ENCODE data around the gene CD109.
"Not testable (repeated sequence)": the region's sequence is repeated elsewhere in the genome, so short reads cannot be mapped to it uniquely, and the experiment has no call there.

Gene CD109

GRCh38 chr6:73695619-73696421, at the start of gene CD109:
TSS of gene CD109 (plus strand) at chr6:73696203. CDS start at chr6:73696216, 13 bp downstream.
- no peak for DNase-seq (ENCODE audit: low spot score)

- no peak for DNase-seq (ENCODE audit: low spot score)
These were observed 47.8 kb upstream of the CD109 start for GRCh38 chr6:73648166-73648565.

- no peak for DNase-seq (ENCODE audit: low spot score)
These were observed 46.2 kb upstream of the CD109 start for GRCh38 chr6:73649783-73650182.

- DNase-seq (ENCODE audit: low spot score), result peak; percentile 72
These were observed 43.1 kb upstream of the CD109 start for GRCh38 chr6:73652637-73653570.

GRCh38 chr6:73653571-73654424, 42.2 kb upstream of the CD109 start, which contains the start of gene SLC17A5:
TSS of gene SLC17A5 (minus strand) at chr6:73653992. CDS start at chr6:73653886, 106 bp downstream.
- DNase-seq (ENCODE audit: low spot score), result peak; percentile 90

GRCh38 chr6:73655341-73655917, 40.6 kb upstream of the CD109 start:
- no peak for DNase-seq (ENCODE audit: low spot score)

- DNase-seq (ENCODE audit: low spot score), result no peak
These were observed 39.4 kb upstream of the CD109 start for GRCh38 chr6:73656531-73657145.

GRCh38 chr6:73657201-73657600, 38.8 kb upstream of the CD109 start:
- no peak for DNase-seq (ENCODE audit: low spot score)

GRCh38 chr6:73664701-73665100, 31.3 kb upstream of the CD109 start:
- DNase-seq (ENCODE audit: low spot score), result no peak

GRCh38 chr6:73665686-73666319, 30.2 kb upstream of the CD109 start:
- DNase-seq (ENCODE audit: low spot score), result no peak

GRCh38 chr6:73666393-73666792, 29.6 kb upstream of the CD109 start:
- DNase-seq (ENCODE audit: low spot score), result no peak

GRCh38 chr6:73667798-73668197, 28.2 kb upstream of the CD109 start:
- DNase-seq (ENCODE audit: low spot score), result no peak

- DNase-seq (ENCODE audit: low spot score), result no peak
These were observed 27.0 kb upstream of the CD109 start for GRCh38 chr6:73669005-73669404.

- no peak for DNase-seq (ENCODE audit: low spot score)
These were observed 23.9 kb upstream of the CD109 start for GRCh38 chr6:73671911-73672685.

- peak; percentile 82 for DNase-seq (ENCODE audit: low spot score)
These were observed 20.4 kb upstream of the CD109 start for GRCh38 chr6:73675466-73676098.

- no peak for DNase-seq (ENCODE audit: low spot score)
These were observed 17.0 kb upstream of the CD109 start for GRCh38 chr6:73679009-73679408.

- DNase-seq (ENCODE audit: low spot score), result not testable (repeated sequence)
These were observed 16.2 kb upstream of the CD109 start for GRCh38 chr6:73679846-73680245.

GRCh38 chr6:73680289-73680918, 15.6 kb upstream of the CD109 start:
- no peak for DNase-seq (ENCODE audit: low spot score)

- DNase-seq (ENCODE audit: low spot score), result not testable (repeated sequence)
These were observed 12.4 kb upstream of the CD109 start for GRCh38 chr6:73683574-73683973.

Measured in hematopoietic multipotent progenitor cell treated with erythropoietin and hydrocortisone succinate and interleukin-3 and kit ligand, for 17 days (in vitro differentiated cells).